ENCODE results near the gene COL6A1. TPM values are rescaled to one million over a fixed set of nuclear protein-coding genes. Genes with fewer than 3 reads are reported as not detected.

Gene COL6A1
- total RNA-seq, 2 experiments from 2014 or later: not detected

DNA sequence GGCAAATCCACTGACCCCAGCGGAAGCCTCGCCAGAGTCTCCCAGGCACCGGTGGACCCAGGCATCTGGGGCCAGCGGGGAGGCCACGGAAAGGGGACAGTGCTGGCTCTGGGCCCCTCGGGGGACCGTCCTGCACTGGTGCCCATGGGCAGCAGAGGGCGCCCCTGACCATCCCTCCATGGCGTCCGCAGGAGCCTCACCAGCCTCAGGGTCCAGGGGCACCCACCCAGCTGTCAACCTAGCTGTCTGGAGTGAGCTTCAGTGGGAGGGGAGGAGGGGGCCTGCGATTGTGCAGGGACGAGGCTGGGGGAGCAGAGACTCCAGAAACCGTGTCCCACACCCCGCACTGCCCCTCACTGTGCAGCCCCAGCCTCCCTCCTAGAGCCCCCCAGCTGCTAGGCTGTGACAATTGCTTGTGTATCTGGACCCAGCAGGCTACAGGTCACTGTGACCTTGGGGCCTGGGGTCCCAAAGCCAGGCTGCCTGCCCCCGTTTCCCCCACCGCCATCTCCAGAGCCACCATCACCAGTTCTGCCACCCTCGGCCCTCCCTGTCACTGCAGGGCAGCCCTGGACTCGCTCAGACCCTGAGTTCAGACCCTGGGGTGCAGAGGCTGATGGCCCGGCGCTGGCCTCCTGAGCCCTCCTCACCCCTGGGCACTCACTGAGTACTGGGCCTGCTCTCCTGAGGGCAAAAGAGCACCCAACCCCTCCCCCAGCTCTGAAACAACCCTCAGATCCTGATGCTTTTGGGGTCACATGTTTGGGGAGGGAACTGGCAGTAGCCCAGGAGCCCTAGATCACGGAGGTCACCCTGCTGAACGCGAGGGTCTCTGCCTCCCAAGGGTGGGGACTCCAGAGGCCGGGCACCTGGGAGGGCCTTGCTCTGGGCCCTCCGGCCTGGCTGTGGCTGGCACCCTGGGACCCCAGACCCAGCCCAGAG is 10.6 kb upstream of the COL6A1 start:
- intact Hi-C loops (cut with micrococcal nuclease; ENCODE audit: unreplicated experiment): no loop called here
- Histone ChIP-seq H3K9me2 (ENCODE audit: insufficient read depth, low read length) (no peaks in the 10 kb centered on the region), H4K20me1 (ENCODE audit: insufficient read depth, low read length) (no peaks in the 10 kb centered on the region), H3K9me3 (ENCODE audit: low read length) (no peaks in the 10 kb centered on the region), H2AFZ (ENCODE audit: low read length) (no peak overlapping the region), H3K79me2 (ENCODE audit: insufficient read depth, low read depth, low read length) (no peaks in the 10 kb centered on the region), H3K4me1 (ENCODE audit: insufficient read depth, low read length, poor library complexity, severe bottlenecking) (no peaks in the 10 kb centered on the region), H3K4me3 (ENCODE audit: low read depth, low read length, poor library complexity, severe bottlenecking) (no peak overlapping the region), H3K27ac (ENCODE audit: low read depth, low read length, poor library complexity, severe bottlenecking) (no peak overlapping the region), H3K36me3 (ENCODE audit: insufficient read depth, low read length) (no peaks in the 10 kb centered on the region), H3K4me2 (ENCODE audit: low read length) (no peak overlapping the region)
- peak; percentile 10 for DNase-seq (ENCODE audit: low spot score)
- POLR2A ChIA-PET: no interaction called here
- TF ChIP-seq EZH2phosphoT487 (IDR thresholded peaks at IDR 0.05; ENCODE audit: borderline replicate concordance, low read depth, low read length) (no peak), CTCF (conservative IDR thresholded peaks at IDR 0.05; ENCODE audit: low read length) (peak; percentile 70)
- CTCF ChIA-PET (ENCODE audit: unreplicated experiment): interaction anchor here (0.5 kb wide), 1 partner anchor 216 kb away, joined by 3 read pairs; no protein-coding TSS in a partner anchor
- no TSS peak for BruUV-seq (replicated peaks)

- H3K9me3 ChIP-seq (ENCODE audit: low read length): no peaks in the 10 kb centered on the region
- TF ChIP-seq CTCF (conservative IDR thresholded peaks at IDR 0.05; ENCODE audit: low read length) (no peak), EZH2phosphoT487 (IDR thresholded peaks at IDR 0.05; ENCODE audit: borderline replicate concordance, low read depth, low read length) (no peak)
- no peaks in the 10 kb centered on the region for H3K79me2 ChIP-seq (ENCODE audit: insufficient read depth, low read depth, low read length)
- no peak overlapping the region for H3K4me2 ChIP-seq (ENCODE audit: low read length)
- H3K27ac ChIP-seq (ENCODE audit: low read depth, low read length, poor library complexity, severe bottlenecking): no peak overlapping the region
- H3K36me3 ChIP-seq (ENCODE audit: insufficient read depth, low read length): no peaks in the 10 kb centered on the region
- DNase-seq (ENCODE audit: low spot score): no peak
- ChIA-PET POLR2A (interaction anchor here (0.6 kb wide), 1 partner anchor 44 kb away, joined by 3 read pairs; no protein-coding TSS in a partner anchor), CTCF (ENCODE audit: unreplicated experiment) (interaction anchor here (0.5 kb wide), 1 partner anchor 215 kb away, joined by 3 read pairs; no protein-coding TSS in a partner anchor)
- H2AFZ ChIP-seq (ENCODE audit: low read length): no peak overlapping the region
- H3K4me1 ChIP-seq (ENCODE audit: insufficient read depth, low read length, poor library complexity, severe bottlenecking): no peaks in the 10 kb centered on the region
- no peaks in the 10 kb centered on the region for H3K9me2 ChIP-seq (ENCODE audit: insufficient read depth, low read length)
- intact Hi-C loops (cut with micrococcal nuclease; ENCODE audit: unreplicated experiment): no loop called here
- H3K4me3 ChIP-seq (ENCODE audit: low read depth, low read length, poor library complexity, severe bottlenecking): no peak overlapping the region
- no peaks in the 10 kb centered on the region for H4K20me1 ChIP-seq (ENCODE audit: insufficient read depth, low read length)
- no TSS peak for BruUV-seq (replicated peaks)
Measured at GRCh38 chr21:45971616-45972352, 9.8 kb upstream of the COL6A1 start.
